HepG2 (cell line): ENCODE data around the gene PTX4. TPM values are rescaled to one million over a fixed set of nuclear protein-coding genes. Genes with fewer than 3 reads are reported as not detected.
A peak's percentile ranks its signal among the peaks of the same experiment; 100 is the strongest.

Experiments used
- AGO2 ChIP-seq: fragments of 200-400 bp; formaldehyde crosslinking; optimal IDR thresholded peaks from 2 replicates; pipeline ENCODE3; 2017; ENCODE audit warnings: mild to moderate bottlenecking, low read depth, low read length, moderate library complexity
- CBFB ChIP-seq: sonication (generic); formaldehyde crosslinking; IDR thresholded peaks from 2 replicates; pipeline ENCODE4 v1.4.0; 2020; ENCODE audit warnings: missing genetic modification reagents
- CBX2 ChIP-seq, 2 experiments: fragments of 200-600 bp in 1 of 2; sonication (generic); formaldehyde crosslinking in 1 of 2; IDR thresholded peaks; 2 replicates each; pipeline versions ENCODE4 v1.7.0 to v1.8.1; 2018 to 2022; ENCODE audit warnings: low read depth in 2 of 2, low read length in 1 of 2, mild to moderate bottlenecking in 1 of 2, missing genetic modification reagents in 1 of 2
- CEBPG ChIP-seq: IDR thresholded peaks from 2 replicates; pipeline ENCODE4 v1.6.1; 2016
- GATA4 ChIP-seq: sonication (generic); IDR thresholded peaks from 2 replicates; pipeline ENCODE4 v1.6.1; 2016; ENCODE audit warnings: antibody characterized with exemption, low read depth, borderline replicate concordance
- GPBP1L1 ChIP-seq: sonication (generic); formaldehyde crosslinking; IDR thresholded peaks from 2 replicates; pipeline ENCODE4 v1.5.0; 2020; ENCODE audit warnings: mild to moderate bottlenecking, missing genetic modification reagents
- HDAC2 ChIP-seq: sonication (generic); formaldehyde crosslinking; IDR thresholded peaks from 2 replicates; pipeline ENCODE4 v1.4.0; 2020; ENCODE audit warnings: missing genetic modification reagents
- HNRNPLL ChIP-seq: fragments of 200-400 bp; formaldehyde crosslinking; IDR thresholded peaks from 2 replicates; pipeline ENCODE4 v1.6.1; 2017; ENCODE audit warnings: mild to moderate bottlenecking, low read depth, low read length; ENCODE audit not compliant: poor library complexity, severe bottlenecking
- KAT7 ChIP-seq: IDR thresholded peaks from 2 replicates; pipeline ENCODE4 v1.6.1; 2018; ENCODE audit warnings: borderline replicate concordance, missing compliant biosample characterization
- NFKB2 ChIP-seq: sonication (generic); formaldehyde crosslinking; IDR thresholded peaks from 2 replicates; pipeline ENCODE4 v1.4.0; 2020; ENCODE audit warnings: missing genetic modification reagents, borderline replicate concordance
- TFDP2 ChIP-seq: sonication (generic); formaldehyde crosslinking; IDR thresholded peaks from 2 replicates; pipeline ENCODE4 v1.4.0; 2020; ENCODE audit warnings: missing genetic modification reagents
- ZBTB3 ChIP-seq: sonication (generic); formaldehyde crosslinking; IDR thresholded peaks from 2 replicates; pipeline ENCODE4 v1.4.0; 2020; ENCODE audit warnings: low read depth, mild to moderate bottlenecking, moderate library complexity, missing genetic modification reagents, borderline replicate concordance
- ZFP41 ChIP-seq: sonication (generic); formaldehyde crosslinking; IDR thresholded peaks from 2 replicates; pipeline ENCODE4 v1.4.0; 2020; ENCODE audit warnings: mild to moderate bottlenecking, missing genetic modification reagents, borderline replicate concordance
- ZNF121 ChIP-seq: sonication (generic); formaldehyde crosslinking; IDR thresholded peaks from 2 replicates; pipeline ENCODE4 v1.5.0; 2020; ENCODE audit warnings: mild to moderate bottlenecking, missing genetic modification reagents
- ZNF17 ChIP-seq: sonication (generic); formaldehyde crosslinking; IDR thresholded peaks from 2 replicates; pipeline ENCODE4 v1.5.0; 2020; ENCODE audit warnings: mild to moderate bottlenecking, missing genetic modification reagents
- ZNF205 ChIP-seq: IDR thresholded peaks from 2 replicates; pipeline ENCODE4 v1.6.1; 2018; ENCODE audit warnings: missing biosample characterization, missing genetic modification reagents
- ZNF605 ChIP-seq: sonication (generic); formaldehyde crosslinking; IDR thresholded peaks from 2 replicates; pipeline ENCODE4 v1.8.0; 2022; ENCODE audit warnings: mild to moderate bottlenecking, missing genetic modification reagents
- ZNF607 ChIP-seq: sonication (generic); formaldehyde crosslinking; IDR thresholded peaks from 2 replicates; pipeline ENCODE4 v1.5.1; 2020; ENCODE audit warnings: missing genetic modification reagents, mild to moderate bottlenecking, borderline replicate concordance
- ZNF660 ChIP-seq: sonication (generic); formaldehyde crosslinking; IDR thresholded peaks from 2 replicates; pipeline ENCODE4 v1.5.1; 2020; ENCODE audit warnings: mild to moderate bottlenecking, low read depth, missing genetic modification reagents, borderline replicate concordance
- ZNF703 ChIP-seq: sonication (generic); formaldehyde crosslinking; IDR thresholded peaks from 2 replicates; pipeline ENCODE4 v1.5.1; 2020; ENCODE audit warnings: missing genetic modification reagents, mild to moderate bottlenecking, moderate library complexity, borderline replicate concordance
- polyA plus RNA-seq, 8 experiments: library from polyadenylated mRNA; depleted of rRNA in 3 of 8; stranded (reverse) in 7 of 8; unstranded in 1 of 8; fragments of >200 nt; fragmentation: Illumina TruSeq in 4 of 8; extraction: Trizol in 4 of 8; gene quantifications; 2 replicates each; pipeline versions ENCODE4 v1.2.1 to v1.2.3, GENCODE V29; 2011 to 2016; ENCODE audit warnings: low read depth in 4 of 8, missing spikeins in 1 of 8, mixed read lengths in 1 of 8; ENCODE audit not compliant: insufficient read depth in 1 of 8
- total RNA-seq, 5 experiments: library from RNA; depleted of rRNA; stranded (reverse); fragments of >200 nt; fragmentation: Illumina TruSeq; extraction: Trizol; gene quantifications; 2 replicates each; pipeline ENCODE4 v1.2.3, GENCODE V29; 2016; ENCODE audit warnings: low read depth in 1 of 5
- TF ChIP-seq, protein P1 (sequence below): sonication (generic); formaldehyde crosslinking; IDR thresholded peaks from 2 replicates; pipeline ENCODE4 v1.4.0; 2020; ENCODE audit warnings: missing genetic modification reagents
- TF ChIP-seq, protein P2 (sequence below): sonication (generic); formaldehyde crosslinking; conservative IDR thresholded peaks from 2 replicates; pipeline ENCODE4 v1.8.0; 2022; ENCODE audit warnings: mild to moderate bottlenecking, moderate library complexity, missing genetic modification reagents

Gene PTX4
- total and polyA plus RNA-seq, 2 of the 13 experiments (the other 11 are each of a cell fraction or from before 2014, with no cell fraction given) = 0.04 TPM; not detected in 1

DNA sequence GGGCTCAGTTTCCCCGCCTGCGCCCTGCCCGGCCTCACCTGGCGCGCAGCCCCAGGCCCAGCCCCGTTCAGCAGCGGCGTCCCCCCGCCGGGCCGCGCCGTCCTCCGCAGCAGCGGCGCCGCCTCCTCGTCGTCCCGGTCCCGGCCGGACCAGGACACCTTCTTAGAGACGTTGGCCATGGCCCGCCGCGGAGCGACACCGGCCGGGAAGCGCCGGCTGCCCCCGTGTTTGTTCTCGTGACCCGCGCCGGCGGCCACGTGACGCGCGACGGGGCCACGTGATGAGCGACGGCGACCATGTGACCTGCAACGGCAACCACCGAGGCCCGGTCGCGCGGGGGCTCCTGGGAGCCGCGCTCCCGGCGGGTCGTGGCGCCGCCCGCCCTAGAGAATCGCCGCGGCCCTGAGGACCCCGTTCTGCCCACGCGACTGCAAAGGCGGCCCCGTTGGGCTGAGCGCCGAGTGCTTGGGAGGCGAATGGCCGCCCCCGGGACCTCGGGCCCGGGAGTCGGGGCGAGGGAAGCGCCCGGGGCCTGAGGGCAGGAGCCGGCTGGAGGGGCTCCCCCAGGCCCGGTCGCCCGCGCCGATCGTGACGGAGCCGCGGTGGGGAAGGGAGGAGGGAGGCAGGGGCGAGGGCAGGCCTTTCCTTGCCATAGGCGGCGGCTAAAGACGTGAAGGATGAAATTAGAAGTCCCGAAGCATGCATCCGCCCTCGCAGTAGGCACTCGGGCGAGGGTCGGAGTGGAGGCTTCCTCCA, 13.8 kb downstream of the PTX4 start, which contains the start of gene CLCN7 (continued):
- TF ChIP-seq, protein P1, sequence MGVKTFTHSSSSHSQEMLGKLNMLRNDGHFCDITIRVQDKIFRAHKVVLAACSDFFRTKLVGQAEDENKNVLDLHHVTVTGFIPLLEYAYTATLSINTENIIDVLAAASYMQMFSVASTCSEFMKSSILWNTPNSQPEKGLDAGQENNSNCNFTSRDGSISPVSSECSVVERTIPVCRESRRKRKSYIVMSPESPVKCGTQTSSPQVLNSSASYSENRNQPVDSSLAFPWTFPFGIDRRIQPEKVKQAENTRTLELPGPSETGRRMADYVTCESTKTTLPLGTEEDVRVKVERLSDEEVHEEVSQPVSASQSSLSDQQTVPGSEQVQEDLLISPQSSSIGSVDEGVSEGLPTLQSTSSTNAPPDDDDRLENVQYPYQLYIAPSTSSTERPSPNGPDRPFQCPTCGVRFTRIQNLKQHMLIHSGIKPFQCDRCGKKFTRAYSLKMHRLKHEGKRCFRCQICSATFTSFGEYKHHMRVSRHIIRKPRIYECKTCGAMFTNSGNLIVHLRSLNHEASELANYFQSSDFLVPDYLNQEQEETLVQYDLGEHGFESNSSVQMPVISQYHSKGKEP (CRISPR knock-in tag) = peak; percentile 75; the same call in 1 of the 2 replicates
- no peak for TF ChIP-seq CEBPG (CRISPR knock-in tag)
- no peak for TF ChIP-seq GATA4
- peak; percentile 88; the same call in 1 of the 2 replicates for TF ChIP-seq ZNF205
- TF ChIP-seq HDAC2 (CRISPR knock-in tag) = peak; percentile 90
- TF ChIP-seq ZFP41 = peak; percentile 60; the same call in 1 of the 2 replicates
- TF ChIP-seq CBFB (CRISPR knock-in tag) = peak; percentile 91
- no peak for TF ChIP-seq ZNF17
- TF ChIP-seq AGO2 = peak; percentile 74
- TF ChIP-seq ZNF703 (CRISPR knock-in tag) = peak; percentile 74; the same call in 1 of the 2 replicates
- peak; percentile 93 for TF ChIP-seq TFDP2 (CRISPR knock-in tag)
- peak; percentile 91 for TF ChIP-seq NFKB2 (CRISPR knock-in tag)
- TF ChIP-seq HNRNPLL = peak; percentile 16
- TF ChIP-seq ZBTB3 (CRISPR knock-in tag) = no peak
- TF ChIP-seq ZNF605 (CRISPR knock-in tag) = peak; percentile 55; the same call in 1 of the 2 replicates
- TF ChIP-seq ZNF660 = no peak
- TF ChIP-seq GPBP1L1 (CRISPR knock-in tag) = no peak
- peak; percentile 90 for TF ChIP-seq ZNF607 (CRISPR knock-in tag)
- TF ChIP-seq, protein P2, sequence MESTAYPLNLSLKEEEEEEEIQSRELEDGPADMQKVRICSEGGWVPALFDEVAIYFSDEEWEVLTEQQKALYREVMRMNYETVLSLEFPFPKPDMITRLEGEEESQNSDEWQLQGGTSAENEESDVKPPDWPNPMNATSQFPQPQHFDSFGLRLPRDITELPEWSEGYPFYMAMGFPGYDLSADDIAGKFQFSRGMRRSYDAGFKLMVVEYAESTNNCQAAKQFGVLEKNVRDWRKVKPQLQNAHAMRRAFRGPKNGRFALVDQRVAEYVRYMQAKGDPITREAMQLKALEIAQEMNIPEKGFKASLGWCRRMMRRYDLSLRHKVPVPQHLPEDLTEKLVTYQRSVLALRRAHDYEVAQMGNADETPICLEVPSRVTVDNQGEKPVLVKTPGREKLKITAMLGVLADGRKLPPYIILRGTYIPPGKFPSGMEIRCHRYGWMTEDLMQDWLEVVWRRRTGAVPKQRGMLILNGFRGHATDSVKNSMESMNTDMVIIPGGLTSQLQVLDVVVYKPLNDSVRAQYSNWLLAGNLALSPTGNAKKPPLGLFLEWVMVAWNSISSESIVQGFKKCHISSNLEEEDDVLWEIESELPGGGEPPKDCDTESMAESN (CRISPR knock-in tag) = peak; percentile 87
- TF ChIP-seq KAT7 (CRISPR knock-in tag) = 0 out of 2 replicates have a peak, but pooled peaks have one; percentile 58
- TF ChIP-seq CBX2 (IDR thresholded peaks at IDR 0.05; ENCODE audit: low read depth, low read length) = no peak
- TF ChIP-seq CBX2 (CRISPR knock-in tag; IDR thresholded peaks at IDR 0.05; ENCODE audit: low read depth) = 0 out of 2 replicates have a peak, but pooled peaks have one; percentile 17
- no peak for TF ChIP-seq ZNF121
